HG03280 (cell line): ENCODE measurements around the gene MCC.
A peak's percentile ranks its signal among the peaks of the same experiment; 100 is the strongest.

ENCODE experiments used
- ATAC-seq: cut with Tn5 transposase; IDR thresholded peaks from one replicate; pipeline ENCODE4 v1.9.1; 2021; ENCODE audit warnings: mild to moderate bottlenecking, moderate library complexity; ENCODE audit not compliant: unreplicated experiment

Gene MCC

DNA sequence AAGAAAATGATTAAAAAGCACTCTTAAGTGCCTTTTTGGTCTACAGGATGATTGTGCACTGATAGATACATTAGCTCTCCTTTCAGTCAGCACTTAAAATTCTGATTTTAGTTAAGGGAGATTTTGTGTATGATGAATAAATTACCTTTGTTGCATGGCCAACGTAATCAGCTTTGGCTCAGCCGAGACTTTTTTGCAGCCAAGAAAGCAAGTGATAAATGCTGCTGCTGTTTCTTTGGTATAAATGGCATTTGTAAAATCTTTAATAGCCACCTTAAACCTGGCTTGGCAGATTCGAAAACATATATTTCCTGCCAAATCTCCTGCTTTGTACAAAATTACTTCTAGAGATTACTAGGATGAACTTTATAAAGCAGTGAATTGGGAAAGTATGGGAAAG lies 364.0 kb downstream of the MCC start:
- ATAC-seq: no peak

DNA sequence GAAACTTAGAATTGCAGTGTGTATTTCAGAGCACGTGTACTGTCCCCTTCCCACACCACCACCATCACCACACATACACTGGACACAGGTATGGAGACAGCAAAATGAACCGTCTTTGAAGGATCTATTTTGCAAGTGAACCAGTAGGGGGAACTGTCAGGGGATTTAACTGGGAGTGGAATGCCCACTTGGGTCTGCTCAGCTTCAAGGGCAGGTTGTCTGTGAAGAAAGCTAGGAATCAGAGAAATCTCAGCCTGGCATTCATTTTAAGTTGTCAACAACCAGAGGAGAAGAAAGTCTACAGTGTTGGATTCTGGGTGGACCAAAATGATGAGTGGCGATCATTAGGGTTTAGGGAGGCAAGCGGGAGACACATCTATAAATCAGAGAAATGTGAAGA lies 364.6 kb downstream of the MCC start:
- no peak for ATAC-seq

DNA sequence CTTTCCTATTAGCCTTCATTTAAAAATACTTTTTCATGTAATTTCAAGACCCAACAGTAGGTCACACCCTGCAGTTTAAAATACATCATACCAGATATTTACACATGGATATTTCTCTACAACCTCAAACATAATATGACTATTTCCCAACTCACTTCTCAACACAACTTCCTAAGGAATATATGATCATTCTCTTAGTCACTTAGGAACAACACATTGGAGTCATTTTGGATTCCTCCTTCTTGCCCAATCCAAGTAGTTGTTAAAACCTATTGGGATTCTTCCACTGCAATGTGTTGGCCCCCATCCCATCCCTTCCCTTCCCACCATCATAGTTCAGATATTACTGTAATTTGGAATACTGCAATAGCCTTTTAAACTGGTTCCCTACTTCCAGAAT lies 366.2 kb downstream of the MCC start:
- no peak for ATAC-seq

DNA sequence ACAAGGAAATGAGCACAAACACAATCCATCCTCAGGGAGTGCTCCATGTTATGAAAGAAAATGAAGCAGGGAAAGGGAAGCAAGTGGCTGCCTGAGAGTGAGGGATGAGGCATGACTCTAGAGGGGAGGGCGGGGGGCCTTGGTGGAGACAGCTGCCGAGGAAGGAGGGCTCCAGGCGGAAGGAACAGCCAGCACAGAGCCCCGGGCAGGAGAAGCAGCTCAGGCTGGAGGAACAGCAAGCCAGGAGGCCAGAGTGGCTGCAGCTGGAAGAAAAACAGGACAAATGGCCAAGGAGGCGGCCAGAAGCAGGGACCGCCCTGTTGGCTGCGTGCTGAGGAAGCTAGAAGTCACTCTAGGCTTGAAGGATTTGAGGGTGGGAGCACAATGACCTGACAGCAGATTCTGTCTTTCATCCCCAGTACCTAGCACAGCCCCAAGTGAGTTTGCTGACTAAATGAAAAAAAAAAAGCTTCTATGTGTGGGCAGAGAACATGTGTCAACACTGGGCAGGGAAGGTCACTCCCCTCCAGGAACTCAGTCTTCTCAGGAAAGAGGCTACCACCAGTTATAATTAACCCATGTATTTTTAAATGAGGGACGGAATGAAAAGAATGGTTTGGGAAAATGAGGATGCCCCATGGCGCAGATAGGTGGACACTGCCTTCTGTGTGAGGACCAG lies 368.9 kb downstream of the MCC start:
- no peak for ATAC-seq

DNA sequence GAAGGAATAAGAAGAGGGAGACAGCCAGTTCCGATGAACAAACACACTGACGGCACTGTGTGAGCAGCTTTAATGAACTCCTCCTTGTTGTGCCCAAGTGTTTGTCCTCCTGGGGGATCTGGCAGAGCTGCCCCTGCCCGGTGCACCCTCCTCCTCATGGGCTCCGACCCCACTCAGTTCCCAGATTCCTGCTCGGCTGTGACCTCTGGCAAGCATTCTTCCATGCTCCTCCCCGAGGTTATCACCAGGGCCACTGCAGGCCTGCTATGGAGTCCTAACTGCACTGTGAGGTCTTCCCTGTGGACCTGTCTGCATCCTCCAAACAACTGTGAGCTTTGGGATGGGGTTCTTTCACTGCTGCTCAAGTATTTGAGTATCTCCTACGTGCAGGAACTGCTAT lies 369.5 kb downstream of the MCC start:
- no peak for ATAC-seq

DNA sequence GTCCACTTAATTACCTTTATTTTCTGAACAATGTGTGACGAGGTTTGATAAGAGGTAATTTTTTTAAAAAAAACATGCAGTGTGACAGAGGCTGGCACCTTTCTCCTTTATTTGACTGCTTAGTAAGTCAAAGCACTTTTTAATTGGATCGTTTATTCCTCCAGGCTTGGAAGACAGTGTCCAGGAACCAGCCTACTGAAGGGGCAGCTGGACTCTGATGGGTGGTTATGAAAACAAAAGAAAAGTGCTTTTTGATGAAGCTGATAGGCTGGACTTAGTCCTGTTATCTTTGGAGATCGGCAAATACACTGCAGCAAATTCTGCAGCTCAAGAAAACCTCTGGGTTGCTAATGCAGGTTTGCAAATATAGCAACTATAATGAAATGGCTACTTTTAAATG lies 370.0 kb downstream of the MCC start:
- ATAC-seq: no peak

DNA sequence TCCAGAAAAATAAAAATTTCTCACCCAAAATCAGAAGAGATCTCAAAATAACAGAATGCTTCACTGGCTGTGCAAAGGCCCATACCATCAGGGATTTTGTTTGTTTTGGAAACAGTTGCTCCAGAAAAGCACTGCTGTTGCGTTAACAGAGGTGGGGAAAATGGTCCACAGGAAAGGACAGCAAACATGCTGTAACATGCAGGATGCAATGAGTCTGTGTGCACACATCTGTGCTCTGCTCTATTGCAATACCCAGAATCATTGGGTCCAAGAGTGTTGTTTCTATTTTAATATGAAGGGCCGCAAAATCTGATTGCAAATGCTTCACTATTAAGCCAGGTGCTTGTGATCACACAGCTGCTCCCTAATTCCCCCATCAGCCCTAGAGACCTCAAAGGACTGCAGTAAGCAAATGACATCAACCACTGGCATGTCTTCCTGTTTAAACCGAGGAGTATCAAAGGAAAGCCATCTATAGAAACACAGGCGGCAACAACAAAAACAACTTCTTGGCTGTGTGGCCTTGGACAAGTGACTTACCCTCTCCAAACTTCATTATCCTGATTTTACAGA lies 370.6 kb downstream of the MCC start:
- ATAC-seq: no peak

DNA sequence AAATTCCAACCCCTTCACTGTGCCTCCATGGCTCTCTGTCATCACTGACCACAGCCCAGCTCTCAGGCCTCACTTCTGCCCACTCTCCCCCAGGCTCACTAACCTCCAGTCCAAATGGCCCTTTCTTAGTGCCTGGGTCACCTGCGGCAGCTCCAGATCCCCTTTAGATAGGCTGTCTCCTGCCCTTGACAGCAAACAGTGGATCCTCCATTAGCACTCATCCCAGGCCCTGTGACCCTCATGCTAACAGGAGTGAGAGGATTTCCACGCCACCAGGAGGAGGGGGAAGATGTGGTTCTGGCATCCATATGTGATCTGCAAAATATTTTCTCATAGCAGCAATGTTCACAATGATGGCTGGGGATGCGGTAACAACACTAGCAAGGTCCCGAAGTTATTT lies 372.3 kb downstream of the MCC start:
- no peak for ATAC-seq

DNA sequence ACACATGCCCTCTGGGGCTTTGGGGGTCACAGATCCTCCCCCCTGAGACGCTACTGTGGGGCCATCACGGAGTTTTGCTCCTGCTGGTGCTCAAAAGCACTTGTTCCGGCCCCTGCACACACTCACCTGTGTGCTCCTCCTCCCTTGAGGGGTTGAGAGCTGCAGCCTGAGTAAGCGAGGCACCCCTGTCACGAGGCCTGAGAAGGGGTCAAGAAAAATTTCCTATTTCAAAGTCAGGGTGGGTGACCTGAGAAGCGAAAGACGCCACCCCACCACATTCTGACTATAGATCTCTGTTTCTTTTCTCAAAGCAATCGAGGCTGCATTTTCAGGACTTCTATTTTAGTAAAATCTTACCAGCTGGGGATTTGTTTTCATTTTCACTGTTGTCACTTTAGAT lies 373.2 kb downstream of the MCC start:
- peak; percentile 84 for ATAC-seq

DNA sequence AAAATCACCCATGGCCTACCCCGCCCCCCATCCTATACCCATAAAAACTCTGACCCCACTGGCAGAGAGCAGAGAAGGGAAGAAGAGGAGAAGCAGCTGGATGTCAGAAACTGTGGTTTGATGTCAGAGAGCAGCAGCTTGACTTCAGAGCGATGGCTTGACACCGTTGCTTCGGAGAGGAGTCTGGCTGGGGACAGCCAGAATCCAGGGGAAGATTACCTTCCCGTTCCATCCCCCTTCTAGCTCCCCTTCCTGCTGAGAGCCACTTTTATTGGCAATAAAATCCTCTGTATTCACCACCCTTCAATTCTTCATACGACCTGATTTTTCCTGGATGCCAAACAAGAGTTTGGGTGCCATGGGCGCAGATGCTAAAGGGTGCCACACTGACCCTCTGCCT lies 373.7 kb downstream of the MCC start:
- ATAC-seq: no peak

DNA sequence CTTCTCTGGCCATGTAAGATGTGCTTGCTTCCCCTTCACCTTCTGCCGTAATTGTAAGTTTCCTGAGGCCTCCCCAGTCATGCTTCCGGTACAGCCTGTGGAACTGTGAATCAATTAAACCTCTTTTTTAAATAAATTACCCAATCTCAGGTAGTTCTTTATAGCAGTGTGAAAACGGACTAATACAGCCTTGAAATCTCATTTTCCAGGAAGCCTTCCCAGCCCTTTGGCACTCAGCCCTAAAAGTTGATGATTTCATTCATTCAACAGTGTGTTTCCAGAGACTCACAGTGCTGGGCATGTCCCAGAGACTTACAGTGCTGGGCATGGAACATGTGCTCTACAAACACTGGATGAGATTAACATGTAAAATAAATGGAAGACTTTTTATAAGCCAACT lies 375.8 kb downstream of the MCC start:
- ATAC-seq: no peak

DNA sequence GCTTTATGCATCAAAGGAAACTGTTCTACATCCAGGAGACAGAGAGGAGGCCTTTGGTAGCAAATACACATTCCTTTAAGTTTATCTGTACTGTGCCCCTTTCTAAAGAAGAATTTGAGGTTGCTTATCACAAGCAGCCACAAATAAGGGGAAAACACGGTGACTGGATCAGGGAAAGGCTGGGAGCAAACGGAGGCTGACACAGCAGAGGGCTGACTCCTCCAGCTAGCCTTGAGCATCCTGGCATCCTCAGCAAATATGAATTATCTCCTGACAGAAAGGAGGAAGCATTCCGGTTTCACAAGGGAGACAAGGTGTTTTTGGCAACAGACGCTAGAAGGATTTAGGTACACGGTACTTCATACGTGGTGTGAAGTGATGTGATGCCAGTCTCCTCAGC lies 378.1 kb downstream of the MCC start:
- no peak for ATAC-seq

DNA sequence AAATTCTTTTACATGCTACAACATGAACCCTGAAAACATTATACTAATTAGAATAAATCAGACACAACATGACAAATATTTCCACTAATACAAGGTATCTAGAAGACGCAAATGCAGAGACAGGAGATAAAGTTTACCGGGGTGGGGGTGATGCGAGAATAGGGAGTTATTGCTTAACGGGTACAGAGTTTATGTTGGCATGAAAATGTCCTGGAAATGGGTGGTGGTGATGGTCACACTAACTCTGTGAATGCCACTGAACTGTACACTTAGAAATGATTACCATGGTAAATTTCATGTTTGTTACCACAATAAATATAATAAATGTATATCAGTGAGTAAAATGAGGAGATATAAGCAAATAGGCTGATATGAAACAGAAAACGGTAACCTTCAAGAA lies 378.9 kb downstream of the MCC start:
- no peak for ATAC-seq

DNA sequence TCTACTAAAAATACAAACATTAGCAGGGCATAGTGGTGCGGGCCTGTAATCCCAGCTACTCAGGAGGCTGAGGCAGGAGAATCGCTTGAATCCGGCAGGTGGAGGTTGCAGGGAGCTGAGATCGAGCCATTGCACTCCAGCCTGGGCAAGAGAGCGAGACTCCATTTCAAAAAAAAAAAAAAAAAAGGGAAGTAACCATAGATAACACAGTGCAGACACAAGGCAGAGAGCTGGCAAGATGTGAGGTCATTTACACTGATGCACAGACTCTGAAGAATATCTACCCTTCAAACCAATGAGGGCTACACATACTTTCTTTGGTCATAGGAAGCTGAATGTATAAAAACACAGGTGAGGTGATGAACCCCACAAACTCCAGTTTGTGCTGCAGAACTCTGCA lies 379.8 kb downstream of the MCC start:
- ATAC-seq: no peak

DNA sequence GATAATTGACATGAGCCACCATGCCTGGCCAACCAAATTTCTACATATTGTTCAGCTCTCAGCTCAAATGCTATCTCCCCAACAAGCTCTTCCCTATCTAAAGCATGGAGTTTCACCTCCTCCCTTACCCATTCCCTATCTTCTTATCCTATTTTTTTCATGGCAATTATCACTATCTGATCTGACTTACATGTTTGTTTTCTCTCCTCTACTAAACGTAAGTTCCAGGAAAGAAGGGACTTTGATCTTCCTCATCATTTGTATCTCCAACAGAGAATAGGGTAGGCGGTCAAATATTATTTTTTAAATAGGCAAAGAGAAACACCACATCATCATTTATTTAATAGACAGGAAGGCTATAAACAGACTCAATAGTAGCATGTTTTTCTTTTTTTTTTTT lies 381.4 kb downstream of the MCC start:
- ATAC-seq: no peak

DNA sequence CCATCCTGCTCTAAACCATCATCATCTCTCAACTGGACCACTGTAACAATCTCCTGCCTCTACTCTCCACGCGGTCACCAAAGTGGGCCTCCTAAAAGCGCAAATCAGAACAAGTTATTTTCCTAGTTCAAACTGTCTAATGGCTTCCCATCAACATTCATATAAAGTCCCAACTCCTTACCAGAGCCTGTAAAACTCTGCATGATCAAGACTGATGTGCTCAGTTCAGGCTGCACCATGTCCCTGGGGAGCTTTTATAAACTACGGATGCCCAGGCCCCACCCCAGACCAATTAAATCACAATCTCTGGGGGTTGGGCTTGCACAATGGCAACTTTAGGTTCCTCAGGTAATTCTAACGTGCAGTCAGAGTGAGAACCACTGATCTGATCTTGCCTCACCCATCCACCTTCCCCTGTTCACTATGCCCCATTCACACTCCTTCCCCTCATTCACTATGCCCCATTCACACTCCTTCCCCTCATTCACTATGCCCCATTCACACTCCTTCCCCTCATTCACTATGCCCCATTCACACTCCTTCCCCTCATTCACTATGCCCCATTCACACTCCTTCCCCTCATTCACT lies 382.5 kb downstream of the MCC start:
- ATAC-seq: no peak

DNA sequence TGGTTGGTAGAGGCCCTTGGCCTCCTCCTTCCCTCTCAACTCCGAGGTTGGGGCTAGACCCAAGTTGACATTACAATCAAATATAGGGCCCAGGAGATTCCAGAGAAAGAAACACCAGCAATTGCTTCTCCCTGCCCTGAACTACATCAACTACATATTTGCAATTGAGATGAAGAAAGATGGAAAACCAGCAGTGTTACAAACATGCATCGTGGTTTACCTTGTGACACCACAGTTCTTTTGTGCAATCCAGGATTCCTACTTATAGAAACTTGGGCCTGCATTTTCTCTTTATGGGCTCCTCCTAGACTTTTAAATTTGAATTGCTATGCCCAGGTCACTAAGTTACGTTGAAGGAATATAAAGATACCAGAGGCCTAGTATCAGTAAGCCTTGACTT lies 384.9 kb downstream of the MCC start:
- no peak for ATAC-seq

DNA sequence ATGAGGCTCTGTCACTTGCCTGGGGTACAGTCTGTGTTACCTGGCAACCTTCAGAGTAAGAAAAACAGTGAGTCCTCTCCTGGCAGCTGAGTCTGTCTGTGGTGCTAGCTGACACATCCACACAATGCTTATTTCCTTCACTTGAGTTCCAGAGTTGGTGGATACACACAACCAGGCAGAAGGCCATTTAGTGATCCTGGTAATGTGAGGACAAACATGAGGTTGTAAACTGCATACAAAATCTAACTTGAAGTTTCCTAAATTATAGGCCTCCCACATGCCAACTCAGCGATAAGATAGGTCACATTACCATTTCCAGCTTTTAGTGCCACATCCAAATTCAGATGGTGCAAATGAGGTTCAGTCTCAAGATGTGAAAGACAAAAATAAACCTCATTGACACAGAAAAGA lies 386.1 kb downstream of the MCC start:
- no peak for ATAC-seq

DNA sequence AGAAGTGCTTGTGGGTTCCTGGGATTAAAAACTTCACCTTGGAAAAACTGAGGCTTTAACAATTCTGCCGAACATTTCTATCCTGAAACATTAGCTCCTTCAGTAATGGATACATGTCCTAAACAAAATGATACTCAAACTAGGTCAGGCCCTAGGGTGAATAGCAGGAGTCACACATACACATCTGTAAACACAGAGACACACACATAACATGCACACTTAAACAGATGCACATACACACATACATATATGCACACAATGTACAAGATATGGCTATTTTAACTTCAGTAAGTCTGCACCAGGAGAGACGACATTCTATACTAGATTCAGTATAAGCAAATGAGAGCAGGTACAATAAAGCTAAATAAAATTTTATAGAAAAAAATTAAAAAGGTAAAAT lies 387.3 kb downstream of the MCC start:
- ATAC-seq: no peak

DNA sequence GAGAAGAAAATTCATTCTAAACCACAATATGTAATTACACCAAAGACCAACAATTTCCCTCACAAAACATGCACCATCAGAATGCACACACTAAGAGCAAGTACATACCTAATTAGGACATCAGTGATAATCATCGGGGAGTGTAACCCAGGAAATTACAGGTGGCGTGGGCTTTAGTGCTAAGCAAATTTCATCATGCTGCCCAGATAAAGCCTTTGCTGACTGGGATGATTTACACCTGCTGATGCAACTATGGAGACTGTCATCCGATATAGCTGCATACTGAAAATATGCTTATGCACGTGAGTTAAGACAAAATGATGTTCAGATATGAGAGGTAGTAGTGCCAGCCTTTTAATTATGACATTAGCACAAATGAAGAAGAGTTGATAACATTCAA lies 388.4 kb downstream of the MCC start:
- no peak for ATAC-seq

DNA sequence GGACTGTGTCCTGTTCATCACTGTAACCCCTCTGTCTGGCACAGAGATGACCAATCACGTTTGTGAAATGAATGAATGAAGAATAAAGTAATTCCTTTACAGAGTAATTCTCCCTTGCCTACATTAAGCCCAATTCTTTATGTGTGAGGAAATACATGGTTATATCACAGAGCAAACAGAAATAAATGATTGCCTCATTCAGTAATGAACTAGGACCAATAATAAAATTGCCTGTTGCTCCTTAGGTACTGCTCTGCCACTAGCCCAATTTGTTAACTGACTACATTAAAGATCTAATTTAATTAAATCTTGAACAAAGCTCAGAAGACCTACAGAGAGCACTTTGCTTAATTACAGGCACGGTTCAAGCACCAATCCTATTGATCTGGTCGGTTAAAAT lies 389.9 kb downstream of the MCC start:
- no peak for ATAC-seq

DNA sequence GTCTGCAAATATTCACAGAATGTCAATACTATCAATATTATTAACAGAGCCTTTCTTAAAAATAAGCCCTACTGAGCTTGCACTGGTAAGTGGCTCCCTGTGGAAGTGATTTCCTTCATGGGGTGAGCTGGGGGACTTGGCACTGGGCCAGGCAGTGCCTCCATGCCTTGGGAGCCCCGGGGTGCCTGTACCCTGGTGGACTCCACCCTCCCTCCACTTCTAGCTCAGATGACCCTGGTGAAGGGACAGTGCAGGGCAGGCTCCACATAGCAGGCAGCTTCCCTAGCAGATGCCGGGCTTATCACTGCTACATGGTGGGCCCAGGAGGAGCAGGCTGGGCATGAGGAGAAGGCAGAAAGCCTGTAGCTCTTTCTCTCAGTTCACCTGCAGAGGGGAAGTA lies 392.4 kb downstream of the MCC start:
- ATAC-seq: no peak

DNA sequence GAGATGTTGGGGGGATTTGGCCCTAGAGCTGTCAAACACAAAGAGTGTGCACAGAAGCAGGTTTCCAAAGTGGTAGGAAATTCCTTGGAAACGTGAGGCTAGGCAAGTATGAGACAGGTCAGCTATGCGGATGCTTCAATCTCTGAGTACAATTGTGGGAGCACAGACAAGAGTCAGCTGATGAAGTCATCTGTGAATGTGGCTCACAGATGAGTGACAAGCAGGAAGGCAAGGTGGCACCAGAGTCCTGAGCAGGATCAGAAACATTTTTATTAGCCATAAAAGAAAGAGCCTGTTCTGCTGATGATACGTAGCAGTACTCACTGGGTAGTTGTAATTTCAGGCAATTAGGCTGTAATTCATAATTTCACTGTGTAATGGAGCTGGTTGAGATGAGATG lies 394.7 kb downstream of the MCC start:
- ATAC-seq: no peak
